ENCODE results near the gene CIT. TPM values are rescaled to one million over a fixed set of nuclear protein-coding genes. Genes with fewer than 3 reads are reported as not detected.
"Not testable (repeated sequence)": the region's sequence is repeated elsewhere in the genome, so short reads cannot be mapped to it uniquely, and the experiment has no call there.

CIT gene
- total RNA-seq, 2 experiments from 2014 or later, result 54.6 to 71.5 TPM

DNA sequence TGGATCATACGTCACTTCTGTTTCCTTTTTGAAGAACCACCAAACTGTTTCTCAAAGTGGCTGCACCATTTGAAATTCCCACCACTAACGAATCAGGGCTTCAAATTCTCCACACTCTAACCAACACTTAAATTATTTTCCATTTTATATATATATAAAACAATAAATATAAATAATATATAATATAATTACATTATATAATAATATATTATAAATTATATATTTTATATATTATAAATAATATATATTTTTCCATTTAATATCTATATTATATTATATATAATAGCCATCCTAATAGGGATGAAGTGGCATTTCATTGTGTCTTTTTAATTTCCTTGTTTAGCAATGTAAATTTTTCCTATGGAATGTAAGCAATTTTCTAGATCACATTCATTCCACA is 24.6 kb upstream of the CIT start:
- no peaks in the 10 kb centered on the region for H3K36me3 Mint-ChIP-seq (ENCODE audit: low read depth)
- H3K4me3 Mint-ChIP-seq, result no peak overlapping the region
- POLR2A ChIA-PET, result no interaction called here
- peaks cover 8% of the 10 kb centered on the region for H3K4me1 Mint-ChIP-seq
- no peaks in the 10 kb centered on the region for H3K9me3 Mint-ChIP-seq (ENCODE audit: low read depth)
- intact Hi-C loops (cut with DNase I, micrococcal nuclease), result loop anchor here in 1 of 2 experiments (1.0 to 10.0 kb wide), 4 partner anchors 25 to 457 kb away; partner anchors contain the start of gene CIT
- no peaks in the 10 kb centered on the region for H3K27me3 Mint-ChIP-seq
- CTCF ChIA-PET, result interaction anchor here (0.7 to 1.6 kb wide), 7 partner anchors 15 to 457 kb away, joined by 3 to 5 read pairs (median 3); no protein-coding TSS in a partner anchor
- ATAC-seq (no peak), DNase-seq (no peak)
- no peak overlapping the region for H3K27ac Mint-ChIP-seq

DNA sequence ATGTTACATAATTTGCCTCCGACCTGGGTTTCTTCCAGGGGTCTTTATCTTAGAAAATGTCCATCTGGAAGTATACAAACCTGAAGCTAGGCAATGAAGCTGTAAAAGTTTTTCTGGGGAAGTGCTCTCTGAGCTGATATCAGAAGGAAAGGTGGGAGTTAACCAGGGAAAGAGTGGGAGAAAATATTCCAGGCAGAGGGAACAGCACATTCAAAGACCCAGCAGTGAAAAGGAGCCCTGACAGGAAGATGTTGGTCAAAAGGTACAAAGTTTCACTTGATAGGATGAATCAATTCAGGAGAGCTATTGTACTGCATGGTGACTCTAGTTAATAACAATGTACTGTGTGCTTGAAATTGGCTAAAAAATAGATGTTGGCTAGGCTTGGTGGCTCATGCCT is 17.8 kb upstream of the CIT start:
- H3K27ac Mint-ChIP-seq, result no peak overlapping the region
- H3K4me3 Mint-ChIP-seq, result no peak overlapping the region
- DNase-seq (no peak), ATAC-seq (no peak)
- H3K27me3 Mint-ChIP-seq, result peaks cover 3% of the 10 kb centered on the region
- CTCF ChIA-PET, result interaction anchor here (1.0 kb wide), 2 partner anchors 9 to 54 kb away, joined by 4 to 6 read pairs; no protein-coding TSS in a partner anchor
- H3K4me1 Mint-ChIP-seq, result no peaks in the 10 kb centered on the region
- no peaks in the 10 kb centered on the region for H3K9me3 Mint-ChIP-seq (ENCODE audit: low read depth)
- no peaks in the 10 kb centered on the region for H3K36me3 Mint-ChIP-seq (ENCODE audit: low read depth)
- intact Hi-C loops (cut with DNase I, micrococcal nuclease), result no loop called here
- POLR2A ChIA-PET, result no interaction called here

DNA sequence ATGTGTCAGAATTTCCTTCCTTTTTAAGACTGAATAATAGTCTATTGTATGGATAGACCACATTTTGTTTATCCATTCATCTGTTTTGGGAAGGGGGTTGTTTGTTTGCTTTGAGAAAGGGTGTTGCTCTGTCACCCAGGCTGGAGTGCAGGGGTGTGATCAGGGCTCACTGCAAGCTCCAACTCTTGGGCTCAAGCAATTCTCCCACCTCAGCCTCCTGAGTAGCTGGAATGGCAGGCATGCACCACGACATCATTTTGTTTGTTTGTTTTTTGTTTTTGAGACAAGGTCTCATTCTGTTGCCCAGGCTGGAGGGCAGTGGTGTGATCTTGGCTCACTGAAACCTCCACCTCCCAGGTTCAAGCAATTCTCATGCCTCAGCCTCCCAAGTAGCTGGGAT is 15.5 kb upstream of the CIT start:
- H3K4me1 Mint-ChIP-seq; ATAC-seq; CTCF ChIA-PET; DNase-seq; POLR2A ChIA-PET; H3K4me3 Mint-ChIP-seq; H3K36me3 Mint-ChIP-seq (ENCODE audit: low read depth); intact Hi-C loops (cut with DNase I, micrococcal nuclease); H3K9me3 Mint-ChIP-seq (ENCODE audit: low read depth); H3K27ac Mint-ChIP-seq; H3K27me3 Mint-ChIP-seq: not testable (repeated sequence)

DNA sequence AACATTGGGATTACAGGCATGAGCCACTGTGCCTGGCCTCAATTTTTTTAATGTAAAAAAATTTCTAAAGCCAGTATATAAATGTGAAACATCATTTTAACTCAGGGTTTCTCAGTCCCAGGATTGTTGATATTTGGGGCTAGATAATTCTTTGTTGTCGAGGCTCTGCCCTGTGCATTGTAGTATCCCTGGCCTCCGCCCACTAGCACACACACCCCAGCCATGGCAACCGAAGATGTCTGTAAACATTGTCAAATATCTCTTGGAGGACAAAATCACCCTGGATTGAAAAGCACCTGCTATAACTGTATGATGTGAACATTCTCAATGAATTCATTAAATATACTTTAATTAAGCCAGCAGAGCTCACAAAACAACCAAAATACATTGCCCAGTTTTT is 8.4 kb upstream of the CIT start:
- no peak for DNase-seq
- ATAC-seq, result no peak
- peaks cover 11% of the 10 kb centered on the region for H3K27me3 Mint-ChIP-seq
- no peaks in the 10 kb centered on the region for H3K36me3 Mint-ChIP-seq (ENCODE audit: low read depth)
- H3K4me3 Mint-ChIP-seq, result no peak overlapping the region
- intact Hi-C loops (cut with DNase I, micrococcal nuclease), result no loop called here
- no peaks in the 10 kb centered on the region for H3K4me1 Mint-ChIP-seq
- no peaks in the 10 kb centered on the region for H3K9me3 Mint-ChIP-seq (ENCODE audit: low read depth)
- no peak overlapping the region for H3K27ac Mint-ChIP-seq
- POLR2A ChIA-PET, result no interaction called here
- CTCF ChIA-PET, result interaction anchor here (0.6 to 1.4 kb wide), 4 partner anchors 17 to 175 kb away, joined by 3 to 4 read pairs (median 3); no protein-coding TSS in a partner anchor

DNA sequence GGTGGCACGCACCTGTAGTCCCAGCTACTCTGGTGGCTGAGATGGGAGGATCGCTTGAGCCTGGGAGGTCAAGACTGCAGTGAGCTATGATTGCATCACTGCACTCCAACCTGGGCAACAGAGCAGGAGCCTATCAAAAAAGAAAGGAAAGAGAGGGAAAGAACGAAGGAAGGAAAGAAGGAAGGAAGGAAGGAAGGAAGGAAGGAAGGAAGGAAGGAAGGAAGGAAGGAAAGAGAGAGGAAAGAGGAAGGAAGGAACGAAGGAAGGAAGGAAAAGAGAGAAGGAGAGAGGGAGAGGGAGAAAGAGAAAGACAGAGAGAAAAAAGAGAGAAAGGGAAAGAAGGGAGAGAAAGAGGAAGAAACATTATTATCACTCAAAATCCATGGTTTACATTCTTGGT is 6.7 kb upstream of the CIT start:
- H3K27ac Mint-ChIP-seq; H3K36me3 Mint-ChIP-seq (ENCODE audit: low read depth); DNase-seq; H3K4me1 Mint-ChIP-seq; intact Hi-C loops (cut with DNase I, micrococcal nuclease); ATAC-seq; H3K9me3 Mint-ChIP-seq (ENCODE audit: low read depth); POLR2A ChIA-PET; H3K4me3 Mint-ChIP-seq: not testable (repeated sequence)
- CTCF ChIA-PET, result interaction anchor here (0.7 kb wide), 1 partner anchor 9 kb away, joined by 3 read pairs; no protein-coding TSS in a partner anchor
- peaks cover 11% of the 10 kb centered on the region for H3K27me3 Mint-ChIP-seq

DNA sequence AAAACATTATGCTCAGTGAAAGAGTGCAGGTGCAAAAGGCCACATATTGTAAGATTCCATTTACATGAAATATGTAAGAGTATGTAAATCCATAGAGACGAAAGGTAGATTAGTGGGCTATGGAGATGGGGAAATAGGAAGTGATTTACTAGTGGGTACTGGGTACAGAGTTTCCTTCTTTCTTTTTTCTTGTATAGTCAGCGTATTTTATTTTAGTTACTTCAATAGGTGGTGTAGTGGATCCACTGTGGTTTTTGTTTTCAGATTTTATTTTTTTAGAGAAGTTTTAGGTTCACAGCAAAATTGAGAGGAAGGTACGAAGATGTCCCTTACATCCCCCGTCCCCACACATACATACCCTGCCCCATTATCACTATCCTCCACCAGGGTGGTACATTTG is 6.1 kb upstream of the CIT start:
- DNase-seq (no peak), ATAC-seq (no peak)
- Mint-ChIP-seq H3K4me1 (no peaks in the 10 kb centered on the region), H3K27me3 (peaks cover 9% of the 10 kb centered on the region), H3K4me3 (no peak overlapping the region), H3K36me3 (ENCODE audit: low read depth) (no peaks in the 10 kb centered on the region), H3K27ac (no peak overlapping the region), H3K9me3 (ENCODE audit: low read depth) (no peaks in the 10 kb centered on the region)
- POLR2A ChIA-PET, result no interaction called here
- CTCF ChIA-PET, result interaction anchor here (0.7 kb wide), 1 partner anchor 10 kb away, joined by 3 read pairs; no protein-coding TSS in a partner anchor
- intact Hi-C loops (cut with DNase I, micrococcal nuclease), result no loop called here

DNA sequence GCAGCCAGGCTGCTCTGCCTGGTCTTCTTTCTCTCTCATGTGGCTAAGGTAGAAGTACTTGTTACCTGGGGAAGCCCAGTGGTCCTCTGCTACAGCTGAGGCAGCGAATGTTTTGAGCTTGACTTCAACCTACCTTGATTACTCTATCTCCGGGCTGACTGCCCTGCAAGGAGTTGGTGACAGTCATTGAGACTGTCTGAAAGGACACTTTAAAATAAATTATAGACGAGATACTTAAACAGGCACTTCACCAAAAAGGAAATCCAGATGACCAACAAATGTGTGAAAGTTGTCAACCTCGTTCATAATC is 474 bp upstream of the CIT start:
- peak overlapping the region; percentile 63 for H3K27ac Mint-ChIP-seq
- DNase-seq, result no peak
- intact Hi-C loops (cut with DNase I, micrococcal nuclease), result loop anchor here (1.0 to 5.0 kb wide), 6 partner anchors 23 to 239 kb away; partner anchors contain the start of genes PRKAB1 (in 1 of the 2) and RAB35 (in 1 of the 2)
- H3K36me3 Mint-ChIP-seq (ENCODE audit: low read depth), result peaks cover 11% of the 10 kb centered on the region
- H3K4me1 Mint-ChIP-seq, result peaks cover 13% of the 10 kb centered on the region
- no peak for ATAC-seq
- ChIA-PET POLR2A (no interaction called here), CTCF (interaction anchor here (0.7 kb wide), 1 partner anchor 351 kb away, joined by 3 read pairs; no protein-coding TSS in a partner anchor)
- peak overlapping the region; percentile 82 for H3K4me3 Mint-ChIP-seq
- H3K27me3 Mint-ChIP-seq, result peaks cover 3% of the 10 kb centered on the region
- no peaks in the 10 kb centered on the region for H3K9me3 Mint-ChIP-seq (ENCODE audit: low read depth)

DNA sequence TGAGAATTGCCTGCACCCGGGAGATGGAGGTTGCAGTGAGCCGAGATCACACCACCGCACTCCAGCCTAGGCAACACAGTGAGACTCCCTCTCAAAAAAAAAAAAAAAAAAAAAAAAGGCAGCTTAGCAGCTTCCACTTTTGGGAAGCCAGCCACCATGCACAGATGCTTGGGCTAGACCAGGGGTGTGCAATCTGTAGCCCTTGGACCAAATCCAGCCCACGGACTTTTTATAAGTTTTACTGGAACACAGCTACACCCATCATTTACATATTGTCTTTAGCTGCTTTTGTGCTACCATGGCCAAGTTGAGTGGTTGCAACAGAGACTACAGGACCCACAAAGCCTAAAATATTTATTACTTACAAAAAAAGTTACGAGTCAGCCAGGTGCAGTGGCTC is 6.7 kb downstream of the CIT start:
- ChIA-PET CTCF (no interaction called here), POLR2A (no interaction called here)
- H3K27ac Mint-ChIP-seq, result no peak overlapping the region
- intact Hi-C loops (cut with DNase I, micrococcal nuclease), result no loop called here
- H3K27me3 Mint-ChIP-seq, result no peaks in the 10 kb centered on the region
- ATAC-seq, result no peak
- no peak for DNase-seq
- H3K4me3 Mint-ChIP-seq, result no peak overlapping the region
- H3K9me3 Mint-ChIP-seq (ENCODE audit: low read depth), result no peaks in the 10 kb centered on the region
- no peaks in the 10 kb centered on the region for H3K4me1 Mint-ChIP-seq
- peaks cover 27% of the 10 kb centered on the region for H3K36me3 Mint-ChIP-seq (ENCODE audit: low read depth)

DNA sequence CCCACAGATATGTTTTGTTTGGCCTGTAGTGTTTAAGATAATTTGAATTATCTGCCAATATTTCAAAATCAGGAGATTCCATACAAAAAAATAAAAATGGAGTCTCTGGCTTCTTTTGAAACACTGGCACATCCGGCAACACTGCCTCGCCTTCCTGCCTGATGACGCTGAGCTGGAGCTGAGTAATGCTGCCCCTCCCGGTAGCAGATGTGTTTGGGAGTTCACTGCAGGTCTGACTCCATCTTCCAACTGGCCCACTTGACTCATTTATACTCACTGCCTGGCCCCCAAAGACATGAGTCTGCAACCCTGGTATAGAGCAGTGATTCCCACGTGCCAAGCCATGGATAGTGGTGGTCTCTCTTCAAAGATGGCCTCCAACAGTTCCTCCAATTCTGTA is 7.4 kb downstream of the CIT start:
- peaks cover 31% of the 10 kb centered on the region for H3K36me3 Mint-ChIP-seq (ENCODE audit: low read depth)
- intact Hi-C loops (cut with DNase I, micrococcal nuclease), result no loop called here
- ATAC-seq (no peak), DNase-seq (no peak)
- ChIA-PET CTCF (no interaction called here), POLR2A (no interaction called here)
- no peaks in the 10 kb centered on the region for H3K4me1 Mint-ChIP-seq
- no peaks in the 10 kb centered on the region for H3K27me3 Mint-ChIP-seq
- no peak overlapping the region for H3K4me3 Mint-ChIP-seq
- H3K9me3 Mint-ChIP-seq (ENCODE audit: low read depth), result no peaks in the 10 kb centered on the region
- H3K27ac Mint-ChIP-seq, result no peak overlapping the region

DNA sequence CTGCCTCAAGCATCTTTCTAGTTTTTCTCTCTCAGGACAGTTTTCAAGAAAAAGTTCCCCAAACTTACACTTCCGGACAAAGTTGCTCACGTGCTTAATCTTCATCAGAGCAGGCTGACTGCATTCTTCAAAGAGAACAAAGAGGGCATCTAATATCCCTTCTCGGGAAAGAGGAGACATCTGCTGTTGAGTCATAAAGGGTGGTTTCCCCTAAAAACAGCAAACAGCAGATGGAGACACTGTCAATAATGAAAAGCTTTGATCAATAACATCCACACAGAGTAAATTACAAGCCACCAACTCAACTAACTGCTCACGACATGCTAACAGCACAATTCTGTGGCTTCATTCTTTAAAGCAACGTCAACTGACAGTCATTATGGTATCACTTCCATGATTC is 8.1 kb downstream of the CIT start:
- CTCF ChIA-PET, result no interaction called here
- peaks cover 34% of the 10 kb centered on the region for H3K36me3 Mint-ChIP-seq (ENCODE audit: low read depth)

DNA sequence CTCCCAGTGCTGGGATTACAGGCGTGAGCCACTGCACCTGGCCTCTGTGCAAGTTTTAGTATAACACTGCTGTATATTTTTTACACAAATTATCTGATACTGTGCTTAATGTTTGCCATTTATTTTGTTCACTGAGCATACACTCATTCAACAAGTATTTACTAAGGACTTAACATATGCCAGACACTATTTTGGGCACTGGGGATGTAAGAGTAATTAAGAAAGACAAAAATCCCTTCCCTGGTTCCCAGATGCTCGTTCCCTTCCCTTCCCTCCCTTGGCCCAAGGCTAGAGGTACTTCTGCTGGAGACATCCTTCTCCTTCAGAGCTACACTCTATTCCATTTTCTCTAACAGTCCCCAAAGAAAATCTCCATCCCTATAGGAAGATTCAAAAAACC is 12.5 kb downstream of the CIT start:
- intact Hi-C loops (cut with DNase I, micrococcal nuclease), result no loop called here
- peaks cover 29% of the 10 kb centered on the region for H3K36me3 Mint-ChIP-seq (ENCODE audit: low read depth)
- no peaks in the 10 kb centered on the region for H3K9me3 Mint-ChIP-seq (ENCODE audit: low read depth)
- no peak for DNase-seq
- no peaks in the 10 kb centered on the region for H3K4me1 Mint-ChIP-seq
- ChIA-PET POLR2A (interaction anchor here (0.6 kb wide), 1 partner anchor 1729 kb away, joined by 6 read pairs; the partner anchor contains the start of gene PEBP1), CTCF (interaction anchor here (0.9 kb wide), 1 partner anchor 85 kb away, joined by 3 read pairs; no protein-coding TSS in a partner anchor)
- H3K4me3 Mint-ChIP-seq, result no peak overlapping the region
- H3K27ac Mint-ChIP-seq, result no peak overlapping the region
- no peak for ATAC-seq
- no peaks in the 10 kb centered on the region for H3K27me3 Mint-ChIP-seq

More for the DNA sequence above, 8.1 kb downstream of the CIT start:
- ATAC-seq (no peak), DNase-seq (no peak)
- Mint-ChIP-seq H3K4me3 (no peak overlapping the region), H3K27ac (no peak overlapping the region), H3K9me3 (ENCODE audit: low read depth) (no peaks in the 10 kb centered on the region), H3K4me1 (no peaks in the 10 kb centered on the region), H3K27me3 (no peaks in the 10 kb centered on the region)
- intact Hi-C loops (cut with DNase I, micrococcal nuclease), result no loop called here
- POLR2A ChIA-PET, result no interaction called here

DNA sequence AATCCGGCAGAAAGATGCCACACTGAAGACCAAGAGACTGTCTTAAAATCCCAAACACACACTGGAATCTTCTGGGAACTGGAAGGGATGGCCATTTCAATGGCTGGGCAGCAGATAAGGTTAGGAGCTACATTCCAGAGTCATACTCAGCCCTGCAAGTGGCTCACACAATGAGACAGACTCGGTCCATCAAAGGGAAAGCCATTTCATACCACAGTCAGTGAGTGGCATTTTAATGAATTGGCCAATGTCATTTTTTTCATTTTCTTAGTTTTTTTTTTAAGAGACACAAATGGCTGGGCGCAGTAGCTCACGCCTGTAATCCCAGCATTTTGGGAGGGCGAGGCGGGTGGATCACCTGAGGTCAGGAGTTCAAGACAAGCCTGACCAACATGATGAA is 17.9 kb downstream of the CIT start:
- Mint-ChIP-seq H3K27ac (no peak overlapping the region), H3K36me3 (ENCODE audit: low read depth) (peaks cover 22% of the 10 kb centered on the region), H3K4me1 (peaks cover 13% of the 10 kb centered on the region), H3K4me3 (no peak overlapping the region), H3K27me3 (no peaks in the 10 kb centered on the region), H3K9me3 (ENCODE audit: low read depth) (no peaks in the 10 kb centered on the region)
- intact Hi-C loops (cut with DNase I, micrococcal nuclease), result no loop called here
- ChIA-PET CTCF (no interaction called here), POLR2A (no interaction called here)
- no peak for ATAC-seq
- no peak for DNase-seq

Data from activated CD4-positive, alpha-beta T cell treated with anti-CD3 and anti-CD28 coated beads for 36 hours (primary cell).